Measurements from ENCODE around the gene PSMB9. TPM values are rescaled to one million over a fixed set of nuclear protein-coding genes. Genes with fewer than 3 reads are reported as not detected.
A peak's percentile ranks its signal among the peaks of the same experiment; 100 is the strongest.

The PSMB9 gene
- total and polyA plus RNA-seq, 9 of the 15 experiments (the other 6 are each of a cell fraction or from before 2014, with no cell fraction given) = 1.1 to 3.7 (median 2.4) TPM

DNA sequence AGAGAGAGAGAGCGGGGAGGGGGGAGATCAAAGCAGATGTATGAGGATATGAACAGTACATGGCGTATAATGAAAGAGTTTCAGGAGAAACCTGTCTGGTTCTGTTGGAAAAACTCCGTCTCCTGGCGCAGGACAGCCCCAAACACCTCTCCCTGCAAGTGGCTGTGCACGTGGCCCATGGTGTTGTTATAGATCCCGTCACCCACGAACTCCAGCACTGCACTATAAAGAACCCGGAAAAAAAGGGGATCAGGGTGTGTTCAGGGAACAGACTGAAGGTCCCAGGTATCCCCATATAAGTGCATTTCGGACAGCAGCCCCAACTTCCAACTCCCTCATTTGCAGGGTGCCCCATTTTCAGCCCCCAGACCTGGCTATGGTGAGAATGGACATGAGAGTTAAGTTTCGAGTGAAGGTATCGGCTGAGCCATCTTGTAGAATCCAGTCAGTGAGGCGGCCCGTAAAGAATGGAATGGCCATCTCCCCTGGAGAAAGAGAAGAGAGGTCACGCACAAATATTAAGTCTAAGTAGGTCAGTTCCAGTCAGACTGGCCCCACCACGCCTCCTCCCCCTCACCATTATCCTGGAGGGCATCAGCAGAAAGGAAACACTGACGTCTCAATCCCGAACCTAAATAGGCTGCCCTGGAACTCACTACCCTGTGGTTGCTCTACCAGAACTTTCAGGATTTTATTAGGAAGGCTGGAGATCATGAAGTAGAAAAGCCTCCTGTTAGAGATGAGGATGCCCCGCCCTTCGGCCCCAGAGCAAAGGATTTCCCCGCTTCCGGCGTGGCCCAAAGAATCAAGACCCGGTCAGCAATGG, 1.8 kb upstream of the PSMB9 start:
- Histone ChIP-seq H3K9ac (ENCODE audit: insufficient read depth in 1 of 2, low read depth in 2 of 2, low read length in 2 of 2) (no peak overlapping the region; a peak in 1 of 4 replicates), H3K9me1 (ENCODE audit: control insufficient read depth, insufficient read depth, low read length) (peaks cover 3% of the 10 kb centered on the region), H3K27ac (ENCODE audit: extremely low read depth, low read depth, low read length) (no peak overlapping the region), H3K4me2 (ENCODE audit: insufficient read depth, low read length) (0 out of 2 replicates have a peak overlapping the region, but pooled peaks have one; percentile 91), H3K79me2 (ENCODE audit: control insufficient read depth, insufficient read depth, low read length) (no peaks in the 10 kb centered on the region), H3K27me3 (ENCODE audit: control insufficient read depth in 2 of 2, insufficient read depth in 2 of 2, low read length in 2 of 2) (peaks cover 19 to 58% of the 10 kb centered on the region in 2 experiments), H3K36me3 (ENCODE audit: control insufficient read depth, insufficient read depth, low read length) (no peaks in the 10 kb centered on the region), H2AFZ (ENCODE audit: low read depth, low read length) (no peak overlapping the region), H3K9me3 (replicated peaks; ENCODE audit: control insufficient read depth, insufficient read depth, low read depth, low read length) (no peaks in the 10 kb centered on the region), H3K4me3 (no peak overlapping the region), H4K20me1 (replicated peaks; ENCODE audit: control insufficient read depth, insufficient read depth, low read length) (peaks cover 2% of the 10 kb centered on the region; the same call in 1 of the 2 replicates), H3K4me1 (replicated peaks in 1 of 2; ENCODE audit: control insufficient read depth in 2 of 2, insufficient read depth in 2 of 2, low read length in 2 of 2) (peaks cover 14 to 22% of the 10 kb centered on the region in 2 experiments)
- ChIA-PET CTCF (ENCODE audit: low intra/inter-chr PET ratio) (no interaction called here), POLR2A (interaction anchor here (1.3 to 3.3 kb wide), 3 partner anchors 16 to 121 kb away, joined by 5 to 18 read pairs (median 17); no protein-coding TSS in a partner anchor)
- ATAC-seq (no peak), FAIRE-seq (no peak), DNase-seq (ENCODE audit: extremely low read depth in 1 of 4, low spot score in 3 of 4) (no peak)
- BruUV-seq (replicated peaks) = TSS peak; percentile 70
- 43% methylated on average over 23 of the region's 23 CpGs for WGBS (ENCODE audit: insufficient coverage, low coverage, missing lambda C conversion rate)
- TF ChIP-seq RB1 (IDR thresholded peaks at IDR 0.05; ENCODE audit: low read depth) = no peak
- in situ Hi-C loops (cut with MboI) = no loop called here
- intact Hi-C loops (cut with micrococcal nuclease) = no loop called here

DNA sequence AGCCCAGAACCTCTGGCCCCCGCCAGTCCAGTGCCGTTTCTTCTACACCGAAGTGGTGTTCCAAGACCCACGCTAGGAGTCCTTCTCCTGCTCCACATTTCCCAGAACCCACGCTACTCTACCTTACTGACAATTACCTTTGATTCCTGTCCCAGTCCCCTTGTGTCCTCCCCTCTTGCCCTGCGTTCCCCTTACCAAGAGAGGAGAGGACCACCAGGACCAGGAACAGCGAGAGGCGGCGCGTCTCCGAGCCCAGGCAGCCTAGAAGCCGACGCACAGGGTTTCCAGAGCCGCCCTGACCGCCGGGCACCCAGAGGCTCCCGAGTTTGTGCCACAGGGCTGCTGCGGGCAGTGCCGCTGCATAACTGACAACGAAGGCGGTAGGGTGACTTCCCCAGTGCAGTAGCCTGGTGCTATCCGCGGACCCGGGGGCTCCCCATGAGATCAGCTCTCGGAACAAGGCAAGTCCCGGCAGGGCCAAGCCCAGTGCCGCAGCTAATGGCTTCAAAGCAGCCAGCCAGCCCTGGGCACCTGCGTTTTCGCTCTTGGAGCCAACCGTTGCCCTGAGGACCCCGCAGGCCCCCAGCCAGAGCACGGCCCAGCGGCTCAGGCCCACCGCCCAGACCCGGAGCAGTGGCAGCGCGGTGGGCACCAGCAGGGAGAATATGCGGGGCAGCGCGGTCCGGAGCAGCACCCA, 1.0 kb upstream of the PSMB9 start:
- Histone ChIP-seq H3K27ac (ENCODE audit: extremely low read depth, low read depth, low read length) (peak overlapping the region; percentile 61; the same call in 2 of the 3 replicates), H3K9ac (ENCODE audit: insufficient read depth in 1 of 2, low read depth in 2 of 2, low read length in 2 of 2) (peak overlapping the region; percentile 66 to 93), H3K36me3 (ENCODE audit: control insufficient read depth, insufficient read depth, low read length) (no peaks in the 10 kb centered on the region), H3K4me2 (ENCODE audit: insufficient read depth, low read length) (peak overlapping the region; percentile 91), H3K4me3 (peak overlapping the region; percentile 65), H3K79me2 (ENCODE audit: control insufficient read depth, insufficient read depth, low read length) (no peaks in the 10 kb centered on the region), H3K27me3 (ENCODE audit: control insufficient read depth in 2 of 2, insufficient read depth in 2 of 2, low read length in 2 of 2) (peaks cover 17 to 51% of the 10 kb centered on the region in 2 experiments), H2AFZ (ENCODE audit: low read depth, low read length) (peak overlapping the region; percentile 99), H4K20me1 (replicated peaks; ENCODE audit: control insufficient read depth, insufficient read depth, low read length) (peaks cover 8% of the 10 kb centered on the region; the same call in 1 of the 2 replicates), H3K9me3 (replicated peaks; ENCODE audit: control insufficient read depth, insufficient read depth, low read depth, low read length) (no peaks in the 10 kb centered on the region), H3K9me1 (ENCODE audit: control insufficient read depth, insufficient read depth, low read length) (peaks cover 3% of the 10 kb centered on the region), H3K4me1 (replicated peaks in 1 of 2; ENCODE audit: control insufficient read depth in 2 of 2, insufficient read depth in 2 of 2, low read length in 2 of 2) (peaks cover 21 to 30% of the 10 kb centered on the region in 2 experiments)
- FAIRE-seq = no peak
- ChIA-PET POLR2A (interaction anchor here (0.6 to 7.5 kb wide), 11 partner anchors 7 to 1061 kb away, joined by 3 to 56 read pairs (median 5); partner anchors contain the start of gene TAP2), CTCF (ENCODE audit: low intra/inter-chr PET ratio) (interaction anchor here (0.9 to 2.1 kb wide), 7 partner anchors 8 to 20 kb away, joined by 3 to 27 read pairs (median 6); partner anchors contain the start of gene TAP2)
- BruUV-seq (replicated peaks) = no TSS peak
- DNase-seq (ENCODE audit: extremely low read depth in 1 of 4, low spot score in 3 of 4) = no peak
- in situ Hi-C loops (cut with MboI) = no loop called here
- intact Hi-C loops (cut with micrococcal nuclease) = loop anchor here (1.0 kb wide), 1 partner anchor 15 kb away; the partner anchor contains the start of gene TAP2
- no peak for ATAC-seq
- WGBS (ENCODE audit: insufficient coverage, low coverage, missing lambda C conversion rate) = 50% methylated on average over 36 of the region's 41 CpGs
- no peak for TF ChIP-seq BACH1 (tag; IDR thresholded peaks at IDR 0.05)
- peak in 1 of 3 experiments; percentile 10; a peak in 1 of 6 replicates for TF ChIP-seq ZBTB11 (CRISPR knock-in tag; IDR thresholded peaks at IDR 0.05)
- no peak for TF ChIP-seq ZNF274 (IDR thresholded peaks at IDR 0.05; ENCODE audit: borderline replicate concordance, low read depth, low read length)
- TF ChIP-seq, protein P1, sequence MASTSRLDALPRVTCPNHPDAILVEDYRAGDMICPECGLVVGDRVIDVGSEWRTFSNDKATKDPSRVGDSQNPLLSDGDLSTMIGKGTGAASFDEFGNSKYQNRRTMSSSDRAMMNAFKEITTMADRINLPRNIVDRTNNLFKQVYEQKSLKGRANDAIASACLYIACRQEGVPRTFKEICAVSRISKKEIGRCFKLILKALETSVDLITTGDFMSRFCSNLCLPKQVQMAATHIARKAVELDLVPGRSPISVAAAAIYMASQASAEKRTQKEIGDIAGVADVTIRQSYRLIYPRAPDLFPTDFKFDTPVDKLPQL (IDR thresholded peaks at IDR 0.05; ENCODE audit: extremely low read depth, insufficient read length) = no peak
- TF ChIP-seq PHF20 (IDR thresholded peaks at IDR 0.05; ENCODE audit: partially characterized antibody) = peak; percentile 18
- TF ChIP-seq CSDE1 (IDR thresholded peaks at IDR 0.05) = no peak

Measured in K562 (cell line).